ENCODE data around the gene WWC2.
"Not testable (repeated sequence)": the region's sequence is repeated elsewhere in the genome, so short reads cannot be mapped to it uniquely, and the experiment has no call there.

The WWC2 gene

DNA sequence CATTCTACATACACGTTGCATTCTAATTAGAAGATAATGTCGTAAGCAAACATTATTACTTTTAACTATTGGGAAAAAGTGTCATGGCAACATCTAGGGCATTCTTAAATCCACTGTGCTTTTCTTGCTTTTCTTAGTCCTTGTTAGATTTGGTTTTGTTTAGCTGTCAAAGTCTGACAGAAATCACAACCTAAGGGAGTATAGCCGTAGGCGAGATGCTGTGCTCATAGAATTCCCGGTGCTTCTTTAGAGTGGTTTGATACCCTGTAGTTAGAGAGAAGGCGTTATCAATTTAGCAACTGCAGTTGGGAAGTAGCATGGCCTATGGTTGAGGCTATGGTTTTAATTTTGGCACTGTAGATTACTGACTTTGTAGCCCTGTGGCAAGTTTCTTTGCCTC lies 45.7 kb downstream of the WWC2 start:
- no peak for DNase-seq

DNA sequence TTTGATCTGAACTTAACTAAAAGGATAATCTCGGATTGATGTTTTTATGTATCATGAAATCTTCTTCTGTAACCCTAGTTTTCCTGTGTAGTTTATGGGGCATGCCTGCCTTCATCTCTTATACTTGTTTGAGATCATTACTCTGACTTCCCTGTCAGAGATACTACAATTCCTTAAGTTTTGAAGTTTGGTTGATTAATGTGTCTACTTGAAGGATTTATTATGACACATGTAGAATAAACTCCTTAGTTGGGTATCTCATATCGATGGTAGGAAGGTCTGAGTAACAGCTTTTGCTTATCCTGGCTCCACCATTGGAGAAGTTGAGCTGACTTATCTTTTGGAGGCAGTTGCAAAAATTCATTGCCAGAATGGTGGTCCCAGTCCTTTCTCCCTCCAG lies 46.7 kb downstream of the WWC2 start:
- DNase-seq, result no peak

DNA sequence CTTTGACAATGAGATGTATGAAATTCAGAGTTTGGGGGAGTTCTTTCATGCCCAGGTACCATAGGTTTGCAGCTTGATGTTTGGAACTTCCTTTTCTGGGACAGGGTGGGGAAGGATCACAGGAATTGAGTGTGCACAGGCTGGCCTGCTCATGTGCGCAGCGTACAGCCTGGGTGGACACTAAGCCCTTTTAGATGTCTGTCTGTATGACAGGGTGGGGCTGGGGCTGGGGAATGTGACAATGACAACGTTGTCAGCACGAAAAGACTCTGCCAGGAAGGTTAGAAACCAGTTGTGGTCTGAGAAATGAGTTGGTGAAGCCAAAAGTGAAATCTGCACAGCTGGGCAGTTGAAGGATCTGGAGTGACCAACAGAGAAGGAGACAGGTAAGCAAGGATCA lies 47.4 kb downstream of the WWC2 start:
- DNase-seq, result no peak

GRCh38 chr4:183147196-183147595 lies 48.1 kb downstream of the WWC2 start:
- DNase-seq, result no peak

DNA sequence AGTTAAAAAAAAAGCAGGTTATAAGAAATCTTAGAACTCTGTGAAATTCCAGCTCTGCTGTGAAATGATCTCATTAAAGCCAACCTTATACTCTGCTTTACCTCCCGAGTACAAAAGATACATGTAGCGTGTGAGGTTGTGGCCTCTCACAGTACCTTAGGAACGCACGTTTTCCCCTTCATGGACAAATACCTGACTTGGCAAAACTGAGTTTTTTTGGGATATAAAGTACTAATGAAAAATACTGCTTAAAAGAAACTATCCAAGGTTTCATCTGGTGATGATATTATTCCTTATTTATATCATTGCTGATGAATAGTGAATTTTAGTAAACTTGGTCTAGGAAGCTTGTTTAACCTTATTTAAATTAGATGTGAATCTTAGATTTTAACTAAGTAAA lies 48.9 kb downstream of the WWC2 start:
- no peak for DNase-seq

DNA sequence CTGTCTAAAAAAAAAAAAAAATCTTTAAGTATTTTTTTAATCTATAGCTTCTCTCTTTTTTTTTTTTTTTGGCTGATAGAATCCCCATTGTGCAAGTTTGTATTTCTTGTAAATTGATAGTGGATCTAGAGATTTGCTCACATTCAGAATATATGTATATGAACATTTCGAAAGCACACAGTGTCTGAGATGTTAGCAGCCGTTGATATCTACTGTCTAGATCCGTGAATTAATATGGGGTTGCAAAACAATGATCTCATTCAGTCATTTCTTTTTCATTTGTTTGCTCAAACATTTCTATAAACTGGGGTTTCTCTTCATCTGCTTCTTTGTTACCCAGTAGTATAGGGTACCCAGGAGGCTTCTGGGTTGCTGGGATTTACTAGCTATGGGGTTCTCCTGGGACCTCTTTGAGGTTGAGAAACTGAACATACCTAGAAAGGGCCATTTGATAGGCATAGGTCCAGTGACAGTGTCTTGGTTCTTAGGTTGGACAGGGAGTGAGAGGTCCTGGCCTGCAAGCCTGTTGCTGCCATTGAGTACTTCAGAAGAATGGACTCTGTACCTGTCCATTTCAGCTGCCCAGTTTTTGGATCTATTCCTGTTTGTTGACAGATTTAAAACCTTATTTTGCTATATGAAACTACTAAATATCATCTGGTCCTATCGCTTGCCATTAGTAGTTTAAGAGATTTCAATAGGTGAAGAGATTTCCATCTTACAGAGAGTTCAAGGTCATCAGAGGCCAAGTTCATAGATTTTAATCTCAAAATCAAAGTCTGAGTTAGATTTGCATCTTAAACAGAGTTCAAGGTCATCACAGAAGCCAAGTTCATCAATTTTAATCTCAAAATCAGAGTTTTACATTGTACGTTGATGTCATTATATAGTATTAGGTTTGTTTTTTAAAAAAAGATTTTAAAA lies 50.8 kb downstream of the WWC2 start:
- no peak for DNase-seq

DNA sequence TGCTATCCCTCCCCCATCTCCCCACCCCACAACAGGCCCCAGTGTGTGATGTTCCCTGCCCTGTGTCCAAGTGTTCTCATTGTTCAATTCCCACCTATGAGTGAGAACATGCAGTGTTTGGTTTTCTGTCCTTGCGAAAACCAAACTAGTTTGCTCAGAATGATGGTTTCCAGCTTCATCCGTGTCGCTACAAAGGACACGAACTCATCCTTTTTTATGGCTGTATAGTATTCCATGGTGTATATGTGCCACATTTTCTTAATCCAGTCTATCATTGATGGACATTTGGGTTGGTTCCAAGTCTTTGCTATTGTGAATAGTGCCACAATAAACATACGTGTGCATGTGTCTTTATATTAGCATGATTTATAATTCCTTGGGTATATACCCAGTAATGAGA lies 51.6 kb downstream of the WWC2 start:
- DNase-seq, result not testable (repeated sequence)

GRCh38 chr4:183152232-183152631 lies 53.2 kb downstream of the WWC2 start:
- not testable (repeated sequence) for DNase-seq

DNA sequence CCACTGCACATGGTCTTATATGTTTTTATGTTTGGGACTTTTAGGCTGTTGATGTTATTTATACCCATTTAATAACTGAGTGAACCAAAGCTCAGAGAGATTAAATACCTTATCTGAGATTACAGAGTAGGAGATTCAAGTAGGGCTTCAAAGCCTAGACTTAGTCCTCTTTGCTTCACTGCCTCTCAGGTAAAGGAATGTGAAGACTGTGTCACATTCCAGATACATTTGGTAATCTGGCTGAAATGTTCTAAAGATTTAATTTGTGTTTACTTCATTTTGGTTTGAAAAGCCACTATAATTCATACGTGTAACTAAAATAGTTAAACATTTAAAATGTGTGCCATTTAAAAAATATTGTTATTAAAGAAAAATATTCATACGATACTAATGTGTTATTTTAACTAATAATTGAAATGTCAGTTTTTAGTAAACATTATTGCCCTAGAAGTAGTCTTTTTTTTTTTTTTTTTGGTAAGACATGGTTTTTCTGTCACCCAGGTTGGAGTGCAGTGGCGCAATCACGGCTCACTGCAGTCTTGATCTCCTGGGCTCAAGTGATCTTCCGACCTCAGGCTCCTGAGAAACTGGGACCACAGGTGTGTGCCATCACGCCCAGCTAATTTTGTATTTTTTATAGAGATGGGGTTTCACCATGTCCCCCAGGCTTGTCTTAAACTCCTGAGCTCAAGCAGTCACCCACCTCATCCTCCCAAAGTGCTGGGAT lies 54.3 kb downstream of the WWC2 start:
- no peak for DNase-seq

- no peak for DNase-seq
Measured at GRCh38 chr4:183154701-183155391, 55.8 kb downstream of the WWC2 start.

DNA sequence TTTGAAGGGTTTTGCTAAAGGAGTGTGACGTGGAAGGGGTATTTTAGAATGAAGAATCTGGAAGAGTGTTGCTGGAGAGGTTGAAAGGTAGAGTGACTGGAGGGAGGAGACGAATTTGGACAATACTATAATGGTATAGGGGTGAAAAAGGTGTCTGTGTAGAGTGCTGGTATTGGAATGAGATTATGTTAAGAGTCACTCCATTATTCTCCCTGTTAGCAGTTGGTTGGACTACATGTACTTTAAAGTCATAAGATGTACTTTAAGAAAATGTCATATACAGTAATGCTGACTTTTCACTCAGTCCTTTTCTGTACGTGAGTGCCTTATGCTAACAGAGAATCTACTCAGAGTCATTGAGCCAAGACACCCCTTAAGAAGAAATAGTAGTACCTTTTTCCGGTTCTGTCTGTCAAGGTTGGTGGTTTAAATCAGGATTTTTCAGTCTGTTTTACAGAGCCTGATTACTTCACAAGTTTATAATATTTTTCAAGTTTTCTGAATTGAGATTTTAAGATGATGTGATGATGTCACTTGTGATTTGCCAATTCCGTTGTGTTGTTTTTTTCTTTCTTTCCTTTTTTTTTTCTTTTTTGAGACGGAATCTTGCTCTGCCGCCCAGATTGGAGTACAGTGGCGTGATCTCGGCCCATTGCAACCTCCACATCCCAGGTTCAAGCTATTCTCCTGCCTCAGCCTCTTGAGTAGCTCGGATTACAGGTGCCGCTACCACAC lies 56.6 kb downstream of the WWC2 start:
- DNase-seq, result no peak

- DNase-seq, result no peak
Measured at GRCh38 chr4:183157215-183157614, 58.2 kb downstream of the WWC2 start.

DNA sequence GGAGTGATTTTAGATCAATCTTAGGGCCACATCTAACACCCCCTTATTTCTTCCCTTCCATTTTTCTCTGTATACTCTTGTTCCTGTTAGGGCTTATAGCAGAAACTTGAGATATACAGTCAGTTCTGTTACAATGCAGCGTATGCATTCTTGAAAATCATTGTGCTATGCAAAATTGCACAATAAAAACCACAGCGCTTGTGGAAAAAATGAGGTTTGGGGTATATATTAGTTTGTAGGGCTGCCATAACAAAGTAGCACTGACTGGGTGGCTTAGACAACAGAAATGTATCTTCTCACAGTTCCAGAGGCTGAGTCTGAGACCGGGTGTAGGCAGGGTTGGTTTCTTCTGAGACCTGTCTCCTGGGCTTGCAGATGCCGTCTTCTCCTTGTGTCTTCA lies 59.0 kb downstream of the WWC2 start:
- no peak for DNase-seq

DNA sequence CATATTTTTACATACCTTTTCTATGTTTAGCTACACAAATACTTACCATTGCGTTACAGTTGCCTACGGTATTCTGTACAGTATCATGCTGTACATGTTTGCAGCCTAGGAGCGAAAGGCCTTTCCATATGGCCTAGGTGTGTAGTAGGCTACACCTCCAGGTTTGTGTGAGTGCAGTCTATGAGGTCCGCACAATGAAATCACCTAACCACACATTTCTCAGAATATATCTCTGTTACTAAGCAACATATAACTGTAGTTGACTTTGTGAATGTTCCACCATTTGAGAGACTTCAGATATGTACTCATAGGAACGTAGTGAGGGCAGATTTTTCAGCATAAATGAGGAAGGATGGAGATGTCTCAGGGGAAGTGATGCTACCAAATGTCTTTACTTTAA lies 62.6 kb downstream of the WWC2 start:
- no peak for DNase-seq

GRCh38 chr4:183163135-183163534 lies 64.1 kb downstream of the WWC2 start:
- DNase-seq, result no peak

DNA sequence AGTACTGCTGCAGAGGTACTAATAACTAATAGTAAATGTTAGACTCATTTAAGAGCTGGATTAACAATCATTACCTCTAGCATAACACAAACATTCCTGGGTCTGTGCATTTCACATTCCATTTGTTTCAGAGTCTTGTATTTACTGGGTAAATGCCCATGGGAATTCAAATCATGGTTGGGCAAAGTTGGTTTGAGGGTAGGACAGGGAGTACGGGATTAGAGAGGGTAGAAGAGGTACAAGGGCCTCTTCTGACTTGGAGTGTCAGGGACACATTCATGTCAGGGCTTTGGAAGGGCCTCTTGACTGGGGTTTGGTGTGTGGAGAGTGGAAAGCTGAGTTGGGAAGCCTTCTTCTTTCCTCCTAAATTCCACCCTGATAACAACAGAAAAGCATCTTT lies 65.9 kb downstream of the WWC2 start:
- no peak for DNase-seq

DNA sequence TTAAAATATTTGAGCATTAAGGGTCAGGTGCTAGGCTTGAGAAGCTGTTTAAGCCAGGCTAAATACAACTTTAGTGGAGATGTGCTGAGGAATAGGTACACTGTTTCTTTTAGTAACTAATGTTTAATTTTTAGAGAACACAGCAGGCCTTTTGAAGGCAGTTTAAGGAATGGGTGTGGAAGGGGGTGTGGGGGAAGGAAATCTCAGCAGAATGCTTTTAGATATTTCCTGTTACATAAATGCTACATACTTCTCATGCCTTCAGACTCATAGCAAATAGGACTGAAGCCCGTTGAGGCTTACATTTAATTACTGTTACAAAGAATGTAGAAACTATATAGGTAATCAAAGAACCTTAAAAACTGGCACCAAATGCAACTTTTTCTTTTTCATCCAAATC lies 66.3 kb downstream of the WWC2 start:
- DNase-seq, result no peak

- no peak for DNase-seq
Measured at GRCh38 chr4:183170894-183171293, 71.8 kb downstream of the WWC2 start.

DNA sequence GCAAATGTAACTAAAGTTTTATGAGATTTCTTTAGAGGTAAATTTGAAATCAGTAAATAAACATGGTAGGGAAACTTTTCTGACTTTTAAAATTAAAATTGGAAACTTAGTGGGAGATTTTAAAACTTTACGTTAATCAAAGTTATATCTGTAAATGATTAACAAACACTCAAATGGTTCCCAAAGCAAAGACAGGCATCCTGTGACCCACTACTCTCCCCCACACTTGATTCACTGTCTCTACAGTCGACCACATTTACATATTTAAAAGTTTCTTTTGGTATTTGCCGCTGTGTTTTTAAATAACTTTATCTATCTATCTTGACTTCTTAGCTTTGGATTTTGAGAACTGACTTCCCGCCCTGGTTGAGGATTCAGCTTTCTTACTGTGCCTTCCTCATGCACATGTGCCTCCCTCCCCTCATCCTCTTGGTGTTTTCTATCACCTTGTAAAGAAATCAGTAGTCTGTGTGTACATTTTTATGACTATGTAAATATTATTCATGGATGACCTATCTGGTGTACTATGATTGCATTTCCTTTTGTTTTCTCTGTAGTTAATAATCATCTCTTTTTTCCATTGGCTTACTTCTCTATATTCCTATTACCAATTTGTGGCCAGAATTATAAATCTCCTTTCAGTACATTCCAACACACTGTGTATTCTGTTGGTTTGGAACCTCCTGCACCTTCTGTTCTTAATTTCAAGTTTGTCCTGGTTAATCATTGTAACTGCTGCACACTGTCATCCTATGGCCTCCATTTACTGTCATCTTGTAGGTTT lies 72.6 kb downstream of the WWC2 start:
- DNase-seq, result no peak

GRCh38 chr4:183172881-183173280 lies 73.8 kb downstream of the WWC2 start:
- DNase-seq, result no peak

- DNase-seq, result no peak
Measured at GRCh38 chr4:183173580-183174526, 74.8 kb downstream of the WWC2 start.
